HG03354 (cell line): Measurements from ENCODE around the gene NOTUM.

Source experiments
- ATAC-seq: cut with Tn5 transposase; IDR thresholded peaks from one replicate; pipeline ENCODE4 v1.9.1; 2021; ENCODE audit warnings: mild to moderate bottlenecking; ENCODE audit not compliant: unreplicated experiment, poor library complexity, severe bottlenecking

NOTUM gene

DNA sequence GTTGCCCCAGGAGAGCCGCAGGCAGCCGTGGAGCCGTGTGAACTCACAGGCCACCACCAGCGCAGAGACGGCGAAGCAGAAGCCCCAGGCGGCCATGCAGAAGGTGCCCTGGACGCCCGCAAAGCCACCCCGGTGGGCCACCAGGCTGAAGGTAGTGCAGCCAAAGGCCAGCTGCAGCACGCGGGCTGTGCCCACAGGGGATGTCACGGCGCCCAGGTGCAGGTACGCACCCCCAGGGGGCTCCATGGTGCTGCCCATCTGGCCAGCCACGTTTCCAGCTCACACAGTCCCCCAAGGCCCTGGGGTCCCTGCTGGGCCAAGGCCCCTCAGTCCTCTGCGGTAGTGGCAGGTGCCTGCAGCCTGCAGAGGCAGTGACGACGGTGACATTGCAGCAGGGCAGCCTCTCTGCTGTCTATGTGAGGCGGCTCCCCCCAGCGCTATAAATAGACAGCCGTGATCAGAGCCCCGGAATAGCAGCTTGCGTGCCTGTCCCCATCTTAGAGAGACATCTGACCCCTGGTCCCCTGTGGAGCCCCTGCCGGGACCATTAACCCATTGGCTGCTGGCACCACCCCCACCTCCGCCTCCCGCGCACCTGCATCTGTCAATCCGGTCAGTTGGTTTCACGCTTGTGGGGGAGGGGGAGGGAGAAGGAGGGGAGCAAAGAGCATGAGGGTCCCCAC, 19.4 kb downstream of the NOTUM start:
- ATAC-seq: no peak

DNA sequence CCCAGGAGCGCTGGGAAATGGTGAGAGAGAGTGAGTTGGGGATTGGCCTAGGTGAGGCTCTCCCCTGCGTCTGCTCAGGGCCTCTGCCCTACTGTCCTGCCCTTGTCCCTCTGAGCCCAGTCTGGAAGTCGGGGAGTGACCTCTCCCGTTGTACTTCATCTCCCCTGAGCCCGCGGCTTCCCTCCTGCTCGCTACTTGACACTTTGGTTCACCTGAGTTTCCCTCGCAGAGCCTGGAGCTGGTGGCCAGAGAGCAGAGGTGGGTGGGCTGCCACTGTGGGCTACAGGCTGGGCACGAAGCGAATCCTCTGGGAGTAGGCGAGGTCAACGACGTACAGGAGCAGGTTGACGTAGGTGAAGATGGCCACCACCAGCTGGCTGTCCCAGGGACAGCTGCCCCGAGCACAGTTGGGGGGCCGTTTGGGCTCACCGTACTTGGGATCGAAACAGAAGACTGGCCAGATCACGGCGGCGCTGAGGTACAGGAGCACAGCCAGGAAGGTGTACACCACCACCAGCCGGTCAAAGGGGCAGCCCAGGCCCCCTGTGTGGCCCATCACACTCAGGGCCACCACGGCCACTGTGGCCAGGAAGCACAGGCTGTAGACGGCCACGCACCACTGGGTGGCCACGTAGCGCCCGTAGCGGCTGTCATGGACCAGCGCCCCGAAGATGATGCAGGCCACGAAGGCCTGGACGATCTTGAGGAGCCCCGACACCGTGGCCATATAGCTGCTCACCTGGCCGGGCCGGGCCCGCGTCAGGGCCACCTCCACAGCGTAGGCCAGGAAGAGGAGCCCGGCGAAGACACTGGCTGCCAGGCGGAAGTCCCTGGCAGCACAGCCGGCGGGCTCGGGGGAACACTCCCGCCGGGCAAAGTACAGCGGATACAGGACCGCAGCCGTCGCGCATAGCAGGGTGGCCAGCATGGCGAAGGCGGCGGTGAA, 20.2 kb downstream of the NOTUM start:
- ATAC-seq: no peak

DNA sequence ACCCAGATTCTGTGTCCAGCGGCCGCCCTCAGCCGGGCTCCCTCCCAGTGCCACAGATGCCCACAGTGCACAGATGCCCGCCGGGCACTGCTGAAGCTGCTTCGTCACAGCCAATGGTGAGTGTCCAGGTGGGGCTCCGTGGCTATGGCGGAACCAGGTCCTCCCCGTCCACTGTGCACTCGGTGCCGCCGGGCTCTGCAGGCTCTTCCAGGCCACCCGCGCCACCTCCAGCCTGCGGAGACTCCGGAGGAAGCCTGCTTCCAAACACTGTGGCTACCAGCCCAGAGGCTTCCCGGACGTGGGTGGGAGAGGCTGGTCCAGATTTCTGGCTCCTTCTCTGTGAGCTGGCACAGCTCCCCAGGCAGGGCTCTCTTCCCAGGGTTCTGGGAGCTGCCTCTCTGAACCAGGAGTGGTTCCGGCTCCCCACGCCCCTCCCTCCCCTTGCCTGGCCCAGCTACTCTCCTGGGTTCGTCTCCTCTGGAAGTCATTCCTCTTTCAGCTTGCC, 21.1 kb downstream of the NOTUM start:
- no peak for ATAC-seq

GRCh38 chr17:81939218-81939617, 21.8 kb downstream of the NOTUM start:
- ATAC-seq: no peak

- ATAC-seq: no peak
Observed at GRCh38 chr17:81935709-81936084, 25.3 kb downstream of the NOTUM start.

DNA sequence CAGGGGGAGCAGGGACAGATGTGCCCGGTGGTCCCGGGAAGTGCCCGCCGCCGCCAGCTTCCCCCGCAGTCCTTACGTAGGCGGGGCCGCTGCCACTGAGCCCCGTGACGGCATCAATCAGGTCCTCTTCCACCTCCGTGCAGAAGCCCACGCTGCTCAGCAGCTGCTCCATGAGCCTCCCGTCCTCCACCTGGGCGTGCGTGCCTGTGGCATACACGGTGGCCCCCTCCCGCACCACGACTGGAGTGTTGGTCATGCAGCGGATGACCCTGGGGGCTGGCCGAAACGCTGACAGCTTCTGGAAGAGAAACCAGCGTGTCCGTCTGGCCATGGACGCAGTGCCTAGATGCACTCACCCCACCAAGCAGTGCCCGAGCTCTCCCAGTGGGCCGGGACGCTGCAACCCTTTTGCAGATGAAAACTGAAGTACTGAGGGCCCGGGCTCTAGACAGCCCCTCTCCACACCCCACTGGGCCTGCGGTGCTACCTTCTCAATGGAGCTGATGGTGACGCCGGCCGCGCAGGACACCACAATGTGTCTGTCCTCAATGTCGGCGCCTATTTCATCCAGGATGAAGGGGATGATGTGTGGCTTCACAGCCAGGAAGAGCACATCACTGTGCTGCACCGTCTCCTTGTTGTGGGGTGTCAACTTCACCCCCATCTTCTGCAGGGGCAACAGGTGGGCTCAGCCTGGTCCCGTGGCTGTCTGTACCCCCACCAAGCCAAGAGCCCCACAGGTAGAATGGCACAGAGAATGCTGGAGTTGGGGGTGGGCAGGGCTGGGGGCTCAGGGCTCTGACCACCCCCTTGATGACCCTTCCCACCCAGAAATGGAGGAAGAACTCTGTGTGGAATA, 25.9 kb downstream of the NOTUM start:
- ATAC-seq: no peak

GRCh38 chr17:81934098-81934757, 26.8 kb downstream of the NOTUM start:
- no peak for ATAC-seq

DNA sequence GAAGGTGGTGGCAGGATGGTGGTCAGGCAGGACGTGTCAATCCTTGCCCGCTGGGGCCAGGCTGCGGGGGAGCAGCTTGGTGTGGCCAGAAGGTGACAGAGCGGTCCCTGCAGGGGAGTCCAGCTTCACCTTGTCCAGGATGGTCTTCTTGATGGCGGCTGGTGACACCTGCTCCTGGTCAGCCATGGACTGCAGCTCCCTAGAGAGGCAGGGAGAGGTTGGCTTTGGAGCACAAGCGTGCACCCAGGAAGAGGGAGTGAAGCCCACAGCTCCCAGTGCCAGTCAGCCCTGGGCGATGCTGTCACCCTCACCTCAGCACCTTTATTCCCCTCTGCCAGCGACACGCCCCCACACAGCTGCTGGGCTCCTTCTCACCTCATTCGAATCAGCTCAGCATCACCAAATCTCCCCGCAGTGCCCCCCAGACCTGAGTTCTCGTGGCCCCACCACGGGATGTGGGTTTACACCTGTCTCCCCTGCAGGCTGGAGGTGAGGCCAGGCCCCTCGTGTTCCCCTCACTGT, 27.7 kb downstream of the NOTUM start:
- no peak for ATAC-seq

DNA sequence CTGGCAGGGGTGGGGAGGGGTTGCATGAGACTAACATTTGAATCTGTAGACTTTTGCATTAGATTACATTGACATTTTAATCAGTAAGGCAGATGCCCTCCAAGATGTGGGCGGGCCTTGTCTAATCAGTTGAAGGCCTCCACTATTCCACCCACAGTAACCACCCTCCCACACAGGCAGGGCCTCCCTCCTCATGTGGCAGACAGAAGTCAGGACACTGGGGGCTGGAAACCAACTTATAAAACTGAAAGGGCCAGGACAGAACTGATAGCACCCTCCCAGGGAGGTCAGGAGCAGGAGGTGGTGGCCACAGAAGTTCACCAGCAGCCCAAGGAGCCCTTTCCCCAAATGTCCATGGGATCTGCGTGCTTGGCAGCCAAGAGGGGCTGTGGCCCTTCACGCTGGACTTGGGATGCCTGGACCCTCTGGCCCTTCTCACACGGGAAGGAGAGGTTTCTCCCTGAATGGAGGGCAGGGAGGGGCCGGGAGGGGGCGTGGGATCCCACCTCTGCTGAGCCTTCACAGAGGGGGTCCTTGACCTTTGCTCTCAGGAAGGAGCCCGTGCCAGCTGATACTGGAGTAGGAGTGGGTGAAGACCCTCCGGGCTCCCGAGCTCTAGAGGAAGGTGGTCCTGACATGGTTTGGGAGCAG, 28.5 kb downstream of the NOTUM start:
- no peak for ATAC-seq

GRCh38 chr17:81931557-81932332, 29.2 kb downstream of the NOTUM start:
- no peak for ATAC-seq

- no peak for ATAC-seq
Observed at GRCh38 chr17:81931189-81931556, 29.8 kb downstream of the NOTUM start.

GRCh38 chr17:81930142-81931125, 30.6 kb downstream of the NOTUM start:
- ATAC-seq: no peak

- ATAC-seq: no peak
Observed at GRCh38 chr17:81929253-81930141, 31.5 kb downstream of the NOTUM start.

- ATAC-seq: no peak
Observed at GRCh38 chr17:81928544-81929252, 32.3 kb downstream of the NOTUM start.
